HuH-7.5 (cell line): ENCODE data around the gene TRIP10.

Experiments used
- DNase-seq: peaks from one replicate; pipeline ENCODE4 v3.0.0; 2011; ENCODE audit warnings: low spot score

Gene TRIP10

GRCh38 chr19:6712231-6712630 is 27.2 kb upstream of the TRIP10 start:
- DNase-seq, result no peak

GRCh38 chr19:6712692-6713670 is 26.5 kb upstream of the TRIP10 start:
- DNase-seq, result no peak

GRCh38 chr19:6713773-6714692 is 25.4 kb upstream of the TRIP10 start:
- no peak for DNase-seq

GRCh38 chr19:6714749-6715555 is 24.5 kb upstream of the TRIP10 start:
- no peak for DNase-seq

- DNase-seq, result no peak
Measured at GRCh38 chr19:6716610-6716970, 22.9 kb upstream of the TRIP10 start.

GRCh38 chr19:6717036-6717435 is 22.4 kb upstream of the TRIP10 start:
- no peak for DNase-seq

GRCh38 chr19:6717441-6717971 is 22.0 kb upstream of the TRIP10 start:
- DNase-seq, result no peak

- DNase-seq, result no peak
Measured at GRCh38 chr19:6718111-6718740, 21.3 kb upstream of the TRIP10 start.

- peak; percentile 65 for DNase-seq
Measured at GRCh38 chr19:6718741-6719539, 20.5 kb upstream of the TRIP10 start.

GRCh38 chr19:6719540-6719861 is 20.0 kb upstream of the TRIP10 start:
- DNase-seq, result no peak

- no peak for DNase-seq
Measured at GRCh38 chr19:6719992-6720368, 19.5 kb upstream of the TRIP10 start.

GRCh38 chr19:6720369-6721137 is 18.9 kb upstream of the TRIP10 start, which contains the start of gene C3:
TSS of gene C3 (minus strand) at chr19:6720650. CDS start at chr19:6720589, 61 bp downstream.
- peak; percentile 89 for DNase-seq

- no peak for DNase-seq
Measured at GRCh38 chr19:6721138-6721474, 18.4 kb upstream of the TRIP10 start.

GRCh38 chr19:6721773-6722172 is 17.7 kb upstream of the TRIP10 start:
- no peak for DNase-seq

- peak; percentile 80 for DNase-seq
Measured at GRCh38 chr19:6723108-6723618, 16.3 kb upstream of the TRIP10 start.

GRCh38 chr19:6723738-6724137 is 15.7 kb upstream of the TRIP10 start:
- DNase-seq, result no peak

- DNase-seq, result no peak
Measured at GRCh38 chr19:6724631-6725492, 14.6 kb upstream of the TRIP10 start.

- DNase-seq, result peak; percentile 53
Measured at GRCh38 chr19:6725513-6726231, 13.8 kb upstream of the TRIP10 start.
